Smooth muscle cell (in vitro differentiated cells): ENCODE measurements around the gene IL24. TPM values are rescaled to one million over a fixed set of nuclear protein-coding genes. Genes with fewer than 3 reads are reported as not detected.

Experiments used
- DNase-seq: peaks from one replicate; lab custom pipeline; 2025; ENCODE audit not compliant: unreplicated experiment; lab: John Stamatoyannopoulos, UW
- H2AFZ ChIP-seq: fragments of 200-600 bp; sonication (generic); 2 replicates; pipeline ENCODE4 v1.6.0; 2016; ENCODE audit warnings: antibody characterized with exemption, low read depth, mild to moderate bottlenecking
- H3F3A ChIP-seq: fragments of 200-600 bp; sonication (generic); 2 replicates; pipeline ENCODE4 v1.6.0; 2017; ENCODE audit warnings: antibody characterized with exemption, low read depth
- H3K27ac ChIP-seq: fragments of 200-600 bp; sonication (generic); 2 replicates; pipeline ENCODE4 v1.5.1; 2016; ENCODE audit warnings: low read depth, mild to moderate bottlenecking
- H3K27me3 ChIP-seq: fragments of 200-600 bp; sonication (generic); 2 replicates; pipeline ENCODE4 v1.6.1; 2016; ENCODE audit warnings: low read depth, mild to moderate bottlenecking
- H3K36me3 ChIP-seq: fragments of 200-600 bp; sonication (generic); 2 replicates; pipeline ENCODE4 v1.5.1; 2016; ENCODE audit warnings: low read depth
- H3K4me1 ChIP-seq: fragments of 200-600 bp; sonication (generic); 2 replicates; pipeline ENCODE4 v1.5.1; 2016; ENCODE audit warnings: low read depth
- H3K4me2 ChIP-seq: fragments of 200-600 bp; sonication (generic); 2 replicates; pipeline ENCODE4 v1.6.0; 2016; ENCODE audit warnings: mild to moderate bottlenecking
- H3K4me3 ChIP-seq: fragments of 200-600 bp; sonication (generic); 2 replicates; pipeline ENCODE4 v1.5.1; 2016; ENCODE audit warnings: mild to moderate bottlenecking
- H3K79me2 ChIP-seq: fragments of 200-600 bp; sonication (generic); 2 replicates; pipeline ENCODE4 v1.6.0; 2016; ENCODE audit warnings: low read depth, mild to moderate bottlenecking
- H3K9ac ChIP-seq: fragments of 200-600 bp; sonication (generic); 2 replicates; pipeline ENCODE4 v1.6.0; 2016; ENCODE audit warnings: low read depth
- H3K9me3 ChIP-seq: fragments of 200-600 bp; sonication (generic); replicated peaks from 2 replicates; pipeline ENCODE4 v1.5.1; 2016; ENCODE audit warnings: low read depth
- H4K20me1 ChIP-seq: fragments of 200-600 bp; sonication (generic); 2 replicates; pipeline ENCODE4 v1.6.0; 2016; ENCODE audit warnings: low read depth
- CTCF ChIP-seq: fragments of 200-600 bp; sonication (generic); IDR thresholded peaks from 2 replicates; pipeline ENCODE4 v1.5.1; 2017; ENCODE audit warnings: borderline replicate concordance, mild to moderate bottlenecking, antibody characterized with exemption; ENCODE audit not compliant: insufficient read depth, poor library complexity, severe bottlenecking
- WGBS: methylation state at CpG from one replicate; pipeline ENCODE4 v1.1.7; 2016; ENCODE audit warnings: low lambda C conversion rate; 5-methylcytosine and 5-hydroxymethylcytosine counted together
- polyA plus RNA-seq: library from polyadenylated mRNA; unstranded; fragments of >200 nt; fragmentation: Nextera tagmentation; extraction: Ambion mirVana; gene quantifications from 2 replicates; pipeline ENCODE4 v1.2.1, GENCODE V29; 2016
- total RNA-seq: library from RNA; depleted of rRNA; stranded (reverse); fragments of >200 nt; gene quantifications from 2 replicates; pipeline ENCODE4 v1.2.3, GENCODE V29; 2014

IL24 gene
- total and polyA plus RNA-seq, 2 experiments from 2014 or later = 1.5 to 1.9 TPM

GRCh38 chr1:206925106-206925736 is 28.0 kb downstream of the IL24 start:
- Histone ChIP-seq H3F3A (no peaks in the 10 kb centered on the region), H3K4me2 (no peak overlapping the region), H3K36me3 (no peaks in the 10 kb centered on the region), H3K27me3 (no peaks in the 10 kb centered on the region), H2AFZ (no peak overlapping the region), H4K20me1 (no peaks in the 10 kb centered on the region), H3K9me3 (no peaks in the 10 kb centered on the region), H3K4me3 (no peak overlapping the region), H3K4me1 (no peaks in the 10 kb centered on the region), H3K79me2 (no peaks in the 10 kb centered on the region), H3K27ac (no peak overlapping the region), H3K9ac (no peak overlapping the region)
- TF ChIP-seq CTCF = no peak
- DNase-seq = no peak
- WGBS = 78% methylated on average over 11 of the region's 11 CpGs

- H4K20me1 ChIP-seq = no peaks in the 10 kb centered on the region
- no peak overlapping the region for H3K4me3 ChIP-seq
- DNase-seq = no peak
- no peaks in the 10 kb centered on the region for H3F3A ChIP-seq
- no peak overlapping the region for H2AFZ ChIP-seq
- no peaks in the 10 kb centered on the region for H3K9me3 ChIP-seq
- no peaks in the 10 kb centered on the region for H3K27me3 ChIP-seq
- TF ChIP-seq CTCF = no peak
- H3K4me1 ChIP-seq = no peaks in the 10 kb centered on the region
- H3K4me2 ChIP-seq = no peak overlapping the region
- WGBS = 98% methylated on average over 2 of the region's 2 CpGs
- no peak overlapping the region for H3K9ac ChIP-seq
- no peaks in the 10 kb centered on the region for H3K79me2 ChIP-seq
- H3K27ac ChIP-seq = no peak overlapping the region
- H3K36me3 ChIP-seq = no peaks in the 10 kb centered on the region
Observed at GRCh38 chr1:206926286-206926685, 29.0 kb downstream of the IL24 start.

- Histone ChIP-seq H3K36me3 (no peaks in the 10 kb centered on the region), H3K4me1 (no peaks in the 10 kb centered on the region), H2AFZ (no peak overlapping the region), H3K9me3 (no peaks in the 10 kb centered on the region), H3F3A (no peaks in the 10 kb centered on the region), H3K4me2 (no peak overlapping the region), H4K20me1 (no peaks in the 10 kb centered on the region), H3K27me3 (peaks cover 3% of the 10 kb centered on the region), H3K4me3 (no peak overlapping the region), H3K79me2 (no peaks in the 10 kb centered on the region), H3K9ac (no peak overlapping the region), H3K27ac (no peak overlapping the region)
- no peak for DNase-seq
- WGBS = 93% methylated on average over 6 of the region's 6 CpGs
- no peak for TF ChIP-seq CTCF
Observed at GRCh38 chr1:206929524-206929923, 32.3 kb downstream of the IL24 start.

- 92% methylated on average over 17 of the region's 17 CpGs for WGBS
- H3K4me3 ChIP-seq = no peak overlapping the region
Observed at GRCh38 chr1:206930210-206930798, 33.1 kb downstream of the IL24 start.

More at GRCh38 chr1:206930210-206930798, 33.1 kb downstream of the IL24 start:
- Histone ChIP-seq H4K20me1 (no peaks in the 10 kb centered on the region), H3K9me3 (no peaks in the 10 kb centered on the region), H3K79me2 (no peaks in the 10 kb centered on the region), H3K9ac (no peak overlapping the region), H3K4me1 (no peaks in the 10 kb centered on the region), H3K36me3 (no peaks in the 10 kb centered on the region), H3F3A (no peaks in the 10 kb centered on the region), H3K27me3 (peaks cover 3% of the 10 kb centered on the region), H3K27ac (no peak overlapping the region), H3K4me2 (no peak overlapping the region), H2AFZ (no peak overlapping the region)
- no peak for TF ChIP-seq CTCF
- DNase-seq = no peak
